ENCODE data around the gene CD44.
"Not testable (repeated sequence)": the region's sequence is repeated elsewhere in the genome, so short reads cannot be mapped to it uniquely, and the experiment has no call there.

Gene CD44

DNA sequence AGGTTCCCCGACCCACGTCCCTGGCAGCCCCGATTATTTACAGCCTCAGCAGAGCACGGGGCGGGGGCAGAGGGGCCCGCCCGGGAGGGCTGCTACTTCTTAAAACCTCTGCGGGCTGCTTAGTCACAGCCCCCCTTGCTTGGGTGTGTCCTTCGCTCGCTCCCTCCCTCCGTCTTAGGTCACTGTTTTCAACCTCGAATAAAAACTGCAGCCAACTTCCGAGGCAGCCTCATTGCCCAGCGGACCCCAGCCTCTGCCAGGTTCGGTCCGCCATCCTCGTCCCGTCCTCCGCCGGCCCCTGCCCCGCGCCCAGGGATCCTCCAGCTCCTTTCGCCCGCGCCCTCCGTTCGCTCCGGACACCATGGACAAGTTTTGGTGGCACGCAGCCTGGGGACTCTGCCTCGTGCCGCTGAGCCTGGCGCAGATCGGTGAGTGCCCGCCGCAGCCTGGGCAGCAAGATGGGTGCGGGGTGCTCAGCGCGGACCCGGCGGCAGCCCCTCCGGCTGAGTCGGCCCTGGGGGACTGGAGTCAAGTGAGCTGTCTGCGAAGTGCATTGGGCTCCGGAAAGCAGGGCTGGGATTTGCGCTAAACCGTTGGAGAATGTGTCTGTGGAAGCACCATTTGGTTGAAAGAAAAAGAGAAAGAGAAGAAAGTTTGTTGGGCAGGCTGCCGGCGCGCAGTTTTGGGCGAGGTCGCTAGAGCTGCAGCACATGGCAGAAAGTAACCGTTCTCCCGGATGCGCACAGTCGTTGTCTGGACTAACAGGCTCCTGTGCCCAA lies at the start of gene CD44:
TSS of gene CD44 (plus strand) at position 229 of the 779 bp plus-strand sequence. CDS start at position 362, 133 bp downstream.
- peak; percentile 93 for DNase-seq

DNA sequence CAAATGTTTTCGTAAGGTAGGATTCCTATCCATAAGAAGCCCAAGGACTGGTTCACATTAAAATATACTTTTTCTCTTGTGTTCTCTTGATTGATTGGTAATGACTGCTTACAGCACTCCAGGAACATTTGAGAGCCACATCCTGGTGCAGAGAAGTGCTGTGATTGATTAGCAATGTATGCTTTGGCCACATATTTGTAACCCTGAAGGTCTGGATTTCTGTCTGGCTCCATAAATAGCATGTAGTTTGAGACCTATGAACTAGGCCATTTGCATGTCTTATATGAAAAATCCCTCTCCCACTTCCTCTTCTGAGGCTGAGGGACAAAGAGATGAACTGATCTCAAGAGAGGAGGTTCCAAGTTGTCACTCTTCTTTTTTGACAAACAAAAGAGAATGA lies 49.3 kb upstream of the CD44 start:
- no peak for DNase-seq

DNA sequence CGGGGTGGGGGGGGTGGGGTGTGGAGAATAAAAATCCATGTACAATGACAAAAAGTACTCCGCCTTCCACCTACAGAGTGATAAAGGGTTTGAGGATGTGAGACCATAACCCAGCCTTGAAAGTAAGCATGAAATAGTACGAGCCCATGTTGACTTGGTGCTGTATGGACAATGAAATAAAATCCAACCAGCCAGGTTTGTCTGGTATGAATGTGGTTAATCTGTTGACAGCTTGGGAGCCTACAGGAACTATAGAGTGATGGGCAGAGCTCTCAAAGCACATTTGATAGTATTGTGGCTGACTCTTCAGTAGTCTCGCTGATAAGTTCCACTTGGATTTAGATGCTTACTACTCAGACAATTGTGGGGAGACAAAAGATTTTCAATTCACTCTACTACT lies 48.8 kb upstream of the CD44 start:
- DNase-seq: no peak

DNA sequence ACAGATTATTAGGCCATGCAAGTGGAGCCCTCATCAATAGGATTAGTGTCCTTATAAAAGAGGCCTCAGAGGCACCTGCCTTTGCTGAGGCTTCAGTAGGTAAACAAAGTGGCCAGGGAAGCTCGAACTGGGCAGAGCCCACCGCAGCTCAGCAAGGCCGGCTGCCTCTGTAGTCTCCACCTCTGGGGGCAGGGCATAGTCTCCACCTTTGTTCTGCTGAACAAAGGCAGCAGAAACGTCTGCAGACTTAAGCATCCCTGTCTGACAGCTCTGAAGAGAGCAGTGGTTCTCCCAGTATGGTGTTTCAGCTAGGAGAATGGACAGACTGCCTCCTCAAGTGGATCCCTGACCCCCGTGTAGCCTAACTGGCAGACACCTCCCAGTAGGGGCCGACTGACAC lies 48.0 kb upstream of the CD44 start:
- DNase-seq: not testable (repeated sequence)

- no peak for DNase-seq
Observed at GRCh38 chr11:35096723-35097122, 42.2 kb upstream of the CD44 start.

DNA sequence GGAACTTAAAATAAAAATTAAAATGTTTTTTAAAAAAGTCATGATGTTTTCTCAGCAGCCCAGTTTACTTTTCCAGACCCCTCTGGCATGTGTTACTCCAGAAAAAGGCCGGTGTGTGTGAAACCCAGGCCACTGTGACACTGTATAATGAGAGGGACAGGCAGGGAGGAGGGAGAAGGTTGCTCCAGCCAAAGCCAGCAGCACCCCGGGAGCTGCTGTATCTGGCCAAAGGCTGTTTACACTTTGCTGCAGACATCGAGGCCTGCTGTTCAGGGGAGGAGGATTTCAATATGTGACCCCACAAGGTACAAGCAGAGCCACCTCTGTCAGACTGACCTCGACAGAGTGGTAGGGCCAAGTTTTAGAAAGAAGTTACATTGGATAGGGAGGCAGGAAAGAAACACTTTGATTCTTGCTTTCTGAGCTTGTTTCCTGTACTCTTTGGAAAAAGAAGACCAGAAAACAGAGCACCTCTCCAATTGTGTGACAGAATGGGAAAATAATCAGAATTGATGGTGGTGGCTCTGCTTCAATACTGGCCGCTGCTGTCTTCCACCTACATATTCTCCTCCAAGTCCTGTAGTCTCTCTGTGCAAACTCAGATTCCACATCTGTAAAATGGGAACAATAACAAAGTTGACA lies 41.0 kb upstream of the CD44 start:
- no peak for DNase-seq

- DNase-seq: no peak
Observed at GRCh38 chr11:35098855-35099254, 40.1 kb upstream of the CD44 start.

DNA sequence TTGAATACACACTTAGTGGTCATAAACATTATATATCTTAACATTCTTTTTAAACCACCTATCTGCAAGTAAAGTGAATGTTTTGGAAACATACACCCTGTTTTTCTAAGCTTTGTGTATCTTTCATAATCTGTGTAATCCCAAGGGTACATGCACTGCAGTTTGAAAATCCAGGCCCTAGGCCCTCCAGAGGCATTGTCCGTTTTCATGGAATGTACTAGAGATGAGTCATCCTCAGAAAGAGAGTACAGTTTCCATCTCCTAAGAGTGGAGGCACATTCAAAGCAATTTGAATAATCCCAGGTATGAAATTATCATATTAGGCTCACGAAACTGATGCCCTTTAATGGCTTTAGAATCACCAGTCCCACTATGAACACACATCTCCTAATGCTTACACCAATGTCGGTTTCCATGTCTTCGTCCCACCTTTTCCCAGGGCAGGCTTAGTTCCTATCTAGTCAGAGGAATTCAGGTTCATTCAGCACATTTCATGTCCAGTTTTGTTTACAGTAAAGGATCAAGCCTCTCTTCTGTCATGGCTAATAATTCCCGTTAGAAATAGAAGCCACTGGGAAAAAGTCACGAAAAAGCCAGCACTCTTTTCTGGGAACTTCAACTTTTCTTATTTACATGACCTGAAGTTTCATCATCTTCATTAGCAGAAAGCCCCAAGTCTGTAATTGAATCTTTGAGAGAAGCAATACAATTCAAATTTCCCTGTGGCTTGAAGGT lies 39.5 kb upstream of the CD44 start:
- DNase-seq: no peak

- DNase-seq: no peak
Observed at GRCh38 chr11:35100013-35100383, 39.0 kb upstream of the CD44 start.

DNA sequence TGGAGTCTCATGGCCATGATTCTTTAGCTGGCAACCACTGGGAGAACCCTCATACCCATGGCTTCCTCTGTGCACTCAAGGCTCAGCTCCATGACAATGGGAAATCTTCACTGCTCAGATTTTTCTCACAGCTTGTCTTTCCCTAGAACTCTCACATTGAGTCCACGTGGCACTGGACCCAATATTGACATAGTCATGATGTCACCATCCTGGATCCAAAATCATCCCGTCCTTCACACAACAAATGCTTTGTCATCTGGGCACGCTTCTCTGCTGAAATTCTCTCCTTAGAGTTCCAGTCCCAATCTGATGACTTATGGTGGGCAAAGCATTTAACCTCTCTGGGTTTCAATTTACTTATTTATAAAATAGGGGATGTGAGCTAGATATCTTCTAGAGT lies 37.7 kb upstream of the CD44 start:
- DNase-seq: no peak

DNA sequence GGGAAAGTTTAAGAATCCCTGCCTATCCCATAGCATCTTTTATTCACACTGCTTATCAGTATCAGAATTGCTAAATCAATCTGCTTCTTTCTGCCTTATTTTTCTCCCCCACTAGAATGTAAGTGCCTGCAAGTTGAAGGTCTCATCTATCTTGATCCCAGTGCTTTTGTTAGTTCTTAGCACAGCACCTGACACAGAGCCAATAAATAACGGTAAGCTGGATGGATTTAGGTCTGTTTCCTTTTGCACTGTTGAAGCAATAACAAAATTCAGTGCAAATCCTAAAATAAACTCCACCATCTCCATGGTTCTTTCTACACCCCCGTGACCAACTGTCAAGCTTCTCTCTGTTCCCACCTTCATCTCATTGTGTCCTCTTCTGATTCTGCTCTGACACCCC lies 36.7 kb upstream of the CD44 start:
- DNase-seq: no peak

GRCh38 chr11:35103366-35104208 lies 35.4 kb upstream of the CD44 start:
- DNase-seq: no peak

DNA sequence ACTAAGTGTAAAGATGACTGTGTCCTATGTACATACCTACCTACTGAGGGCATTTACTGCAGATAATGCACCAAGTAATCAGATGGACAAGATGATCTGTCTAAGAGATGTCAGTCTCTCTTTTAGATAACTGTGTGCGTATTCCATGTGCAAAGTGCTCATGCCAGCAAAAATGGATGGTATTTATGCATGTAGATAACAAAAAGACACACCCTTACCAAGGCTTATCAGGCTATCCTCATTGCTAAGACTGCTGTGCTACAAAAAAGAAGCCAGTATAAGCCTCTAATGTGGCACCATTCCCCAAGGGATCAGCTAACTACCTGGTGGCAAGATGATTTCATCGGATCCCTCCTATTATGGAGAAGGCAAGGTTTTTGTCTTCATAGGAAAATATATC lies 34.3 kb upstream of the CD44 start:
- DNase-seq: no peak

DNA sequence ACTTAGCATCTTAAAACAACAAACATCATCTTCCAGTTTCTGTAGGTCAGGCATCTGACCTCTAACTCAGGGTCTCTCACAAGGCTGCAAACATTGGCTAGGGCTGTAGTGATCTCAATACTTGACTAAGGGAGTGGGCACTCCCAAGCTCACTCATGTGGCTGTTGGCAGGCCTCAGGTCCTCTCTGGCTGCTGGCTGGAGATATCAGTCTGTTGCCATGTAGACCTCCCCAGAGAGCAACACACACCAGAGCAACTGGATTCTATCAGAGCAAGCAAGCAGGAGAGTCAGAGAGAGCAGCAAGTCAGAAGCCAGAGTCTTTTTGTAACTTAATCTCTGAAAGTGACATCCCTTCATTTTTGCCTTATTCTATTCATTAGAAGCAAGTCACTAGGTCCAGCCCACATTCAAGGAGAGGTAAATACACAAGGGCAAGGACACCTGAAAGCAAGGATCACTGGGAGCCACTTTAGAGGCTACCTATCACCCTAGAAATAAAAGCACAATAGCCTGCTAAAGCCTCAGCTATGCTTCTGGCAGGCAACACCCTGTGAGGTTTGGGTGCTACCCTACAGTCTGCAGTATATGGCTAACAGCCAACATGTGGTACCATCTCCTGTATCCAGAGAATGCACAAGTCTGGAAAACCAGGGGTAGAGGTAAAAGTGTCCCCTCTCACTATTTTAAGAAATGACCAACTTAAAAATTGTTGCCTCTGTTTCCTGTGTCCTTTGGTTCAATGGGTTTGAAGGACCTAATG lies 33.5 kb upstream of the CD44 start:
- no peak for DNase-seq

- no peak for DNase-seq
Observed at GRCh38 chr11:35106595-35106994, 32.4 kb upstream of the CD44 start.

DNA sequence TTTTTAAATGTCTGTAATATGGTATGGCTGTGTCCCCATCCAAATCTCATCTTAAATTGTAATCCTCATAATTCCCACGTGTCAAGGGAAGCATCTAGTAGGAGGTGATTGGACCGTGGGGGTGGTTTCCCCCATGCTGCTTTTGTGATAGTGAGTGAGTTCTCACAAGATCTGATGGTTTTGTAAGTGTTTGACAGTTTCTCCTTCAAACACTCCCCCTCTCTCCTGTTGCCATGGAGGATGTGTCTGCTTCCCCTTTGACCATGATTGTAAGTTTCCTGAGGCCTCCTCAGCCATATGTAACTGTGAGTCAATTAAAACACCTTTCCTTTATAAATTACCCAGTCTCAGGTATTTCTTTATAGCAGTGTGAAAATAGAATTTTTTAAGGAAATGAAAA lies 31.1 kb upstream of the CD44 start:
- no peak for DNase-seq

DNA sequence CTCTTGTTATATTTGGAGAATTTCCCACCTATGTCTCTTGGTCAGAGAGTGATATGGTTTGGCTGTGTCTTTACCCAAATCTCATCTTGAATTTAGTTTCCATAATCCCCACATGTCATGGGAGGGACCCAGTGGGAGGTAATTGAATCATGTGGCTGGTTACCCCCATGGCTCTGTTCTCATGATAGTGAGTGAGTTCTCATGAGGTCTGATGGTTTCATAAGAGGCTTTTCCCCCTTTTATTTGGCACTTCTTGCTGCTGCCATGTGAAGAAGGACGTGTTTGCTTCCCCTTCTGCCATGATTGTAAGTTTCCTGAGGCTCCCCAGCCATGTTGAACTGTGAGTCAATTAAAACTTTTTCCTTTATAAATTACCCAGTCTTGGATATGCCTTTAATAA lies 30.6 kb upstream of the CD44 start:
- DNase-seq: not testable (repeated sequence)

GRCh38 chr11:35109041-35109440 lies 29.9 kb upstream of the CD44 start:
- DNase-seq: no peak

- no peak for DNase-seq
Observed at GRCh38 chr11:35109827-35110226, 29.1 kb upstream of the CD44 start.

DNA sequence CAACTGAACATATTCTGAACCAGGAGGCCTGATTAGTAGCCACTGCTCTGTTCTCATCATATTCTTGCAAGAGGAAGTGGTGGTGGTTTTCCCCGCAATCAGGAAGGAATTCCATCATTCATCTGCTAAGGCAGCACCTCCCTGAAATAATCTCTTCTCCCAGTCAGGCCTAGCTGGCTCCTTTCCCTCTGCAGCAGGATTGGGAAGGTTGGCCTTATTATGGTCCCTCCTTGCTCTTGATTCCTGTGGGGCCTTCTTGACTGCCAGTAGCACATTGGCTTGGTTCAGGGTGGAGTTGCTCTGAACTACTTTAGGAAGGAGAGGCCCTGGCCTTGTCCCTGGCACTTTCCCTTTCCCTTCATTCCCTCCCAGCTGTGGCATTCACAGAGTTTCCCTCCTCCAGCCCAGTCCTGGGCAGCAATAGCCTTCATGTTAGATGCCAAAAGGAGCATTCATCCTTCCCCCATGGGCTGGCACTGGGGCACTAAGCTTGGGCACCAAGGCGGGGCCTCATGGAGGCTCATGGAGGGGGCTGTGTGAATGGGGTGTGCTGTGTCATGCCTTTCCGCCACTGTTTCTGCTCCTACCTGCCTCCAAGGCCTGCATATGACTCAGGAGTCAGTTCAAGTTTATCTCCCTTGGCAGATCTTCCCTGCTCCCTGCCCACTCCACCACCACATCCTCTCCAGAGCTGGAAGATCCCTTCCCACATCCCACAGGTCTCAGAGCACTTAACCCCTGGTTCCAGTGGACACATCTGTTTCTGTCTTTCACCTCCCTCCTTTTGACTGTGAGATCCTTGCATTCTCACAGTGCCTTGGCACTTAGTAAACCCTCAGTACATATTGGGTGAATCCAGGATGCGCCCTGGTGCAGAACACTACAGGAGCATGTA lies 27.6 kb upstream of the CD44 start:
- DNase-seq: no peak

Measured in activated effector memory CD4-positive, alpha-beta T cell treated with anti-CD3 and anti-CD28 coated beads, Interleukin-2, amount 50 U/mL, for 16 hours (primary cell).